Gastroesophageal sphincter (tissue), 4 donors: Measurements from ENCODE around the gene MCM9. TPM values are rescaled to one million over a fixed set of nuclear protein-coding genes. Genes with fewer than 3 reads are reported as not detected.

Experiments
- ATAC-seq: fragments of 150-250 bp; one replicate; pipeline ENCODE4 v1.9.1; 2016; ENCODE audit warnings: mild to moderate bottlenecking, moderate library complexity
- H3K27ac ChIP-seq, 4 donors: fragments of 200-600 bp; sonication (generic) in 3 of 4; 1 replicate in 3 of 4; 2 replicates in 1 of 4; pipeline ENCODE4 v1.5.1; 2016 to 2019
- H3K27me3 ChIP-seq: fragments of 200-600 bp; sonication (generic); one replicate; pipeline ENCODE4 v1.5.1; 2019
- H3K36me3 ChIP-seq, 2 donors: fragments of 200-600 bp; sonication (generic); one replicate each; pipeline ENCODE4 v1.5.1; 2019; ENCODE audit warnings: control low read depth in 1 of 2
- H3K4me1 ChIP-seq, 3 donors: fragments of 200-600 bp; sonication (generic); 1 replicate in 2 of 3; 2 replicates in 1 of 3; pipeline ENCODE4 v1.5.1; 2016 to 2019; ENCODE audit warnings: control low read depth in 2 of 3
- H3K4me3 ChIP-seq, 2 donors: fragments of 200-600 bp; sonication (generic); one replicate each; pipeline ENCODE4 v1.5.1; 2019; ENCODE audit warnings: mild to moderate bottlenecking in 1 of 2, moderate library complexity in 1 of 2
- H3K9me3 ChIP-seq, 3 donors: fragments of 200-600 bp; sonication (generic); one replicate each; pipeline ENCODE4 v1.5.1; 2017 to 2019; ENCODE audit warnings: control low read depth in 2 of 3
- EP300 ChIP-seq: sonication (generic); formaldehyde crosslinking; IDR thresholded peaks from one replicate; pipeline ENCODE4 v1.6.1; 2017; ENCODE audit warnings: antibody characterized with exemption, mild to moderate bottlenecking
- POLR2A ChIP-seq, 2 donors: fragments of 450-650 bp; IDR thresholded peaks; one replicate each; pipeline ENCODE4 v1.6.1; 2017; ENCODE audit warnings: antibody characterized with exemption in 2 of 2, mild to moderate bottlenecking in 2 of 2, moderate library complexity in 1 of 2
- POLR2AphosphoS5 ChIP-seq: sonication (generic); formaldehyde crosslinking; IDR thresholded peaks from one replicate; pipeline ENCODE4 v1.6.1; 2017; ENCODE audit warnings: antibody characterized with exemption
- WGBS, 2 donors: methylation state at CpG; one replicate each; pipeline ENCODE4 v1.1.5; 2018; ENCODE audit warnings: low coverage in 1 of 2; 5-methylcytosine and 5-hydroxymethylcytosine counted together
- total RNA-seq, 4 donors: library from RNA; depleted of rRNA; stranded (reverse); fragments of >200 nt; gene quantifications; one replicate each; pipeline ENCODE4 v1.1.0, GENCODE V29; 2016
- TF ChIP-seq, protein P1 (sequence below), 4 experiments: fragments of 200-600 bp in 2 of 4; fragments of 450-650 bp in 2 of 4; sonication (generic) in 1 of 4; IDR thresholded peaks; one replicate each; pipeline ENCODE4 v1.5.1; 2017 to 2019; ENCODE audit warnings: antibody characterized with exemption in 4 of 4, mild to moderate bottlenecking in 2 of 4, moderate library complexity in 2 of 4

The MCM9 gene
- total RNA-seq, 4 donors from 2014 or later, result 7.7 to 25.7 (median 16.8) TPM

DNA sequence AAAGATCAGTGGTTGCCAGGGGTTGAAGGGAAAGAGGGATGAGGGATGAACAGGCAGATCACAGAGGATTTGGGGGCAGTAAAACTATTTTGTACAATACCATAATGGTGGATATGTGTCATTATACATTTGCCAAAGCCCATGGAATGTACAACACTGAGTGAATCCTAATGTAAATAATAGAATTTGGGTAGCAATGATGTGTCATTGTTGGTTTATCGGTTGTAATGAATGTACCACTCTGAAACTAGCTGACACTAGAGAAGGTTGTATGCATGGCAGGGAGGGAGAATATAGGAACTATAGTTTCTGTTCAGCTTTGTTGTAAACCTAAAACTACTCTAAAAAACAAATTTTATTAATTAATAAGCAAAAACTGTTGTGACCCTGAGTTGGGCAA is 58.8 kb downstream of the MCM9 start:
- no peak for ATAC-seq
- H3K4me1 ChIP-seq, result no peaks in the 10 kb centered on the region
- H3K36me3 ChIP-seq, result no peaks in the 10 kb centered on the region
- H3K27ac ChIP-seq, result no peak overlapping the region
- WGBS, 2 donors, result 100% methylated on average over 1 of the region's 1 CpG
- H3K9me3 ChIP-seq, result no peaks in the 10 kb centered on the region
- no peaks in the 10 kb centered on the region for H3K27me3 ChIP-seq
- TF ChIP-seq POLR2AphosphoS5 (no peak), POLR2A (IDR thresholded peaks at IDR 0.05) (no peak), EP300 (no peak)
- TF ChIP-seq, protein P1, sequence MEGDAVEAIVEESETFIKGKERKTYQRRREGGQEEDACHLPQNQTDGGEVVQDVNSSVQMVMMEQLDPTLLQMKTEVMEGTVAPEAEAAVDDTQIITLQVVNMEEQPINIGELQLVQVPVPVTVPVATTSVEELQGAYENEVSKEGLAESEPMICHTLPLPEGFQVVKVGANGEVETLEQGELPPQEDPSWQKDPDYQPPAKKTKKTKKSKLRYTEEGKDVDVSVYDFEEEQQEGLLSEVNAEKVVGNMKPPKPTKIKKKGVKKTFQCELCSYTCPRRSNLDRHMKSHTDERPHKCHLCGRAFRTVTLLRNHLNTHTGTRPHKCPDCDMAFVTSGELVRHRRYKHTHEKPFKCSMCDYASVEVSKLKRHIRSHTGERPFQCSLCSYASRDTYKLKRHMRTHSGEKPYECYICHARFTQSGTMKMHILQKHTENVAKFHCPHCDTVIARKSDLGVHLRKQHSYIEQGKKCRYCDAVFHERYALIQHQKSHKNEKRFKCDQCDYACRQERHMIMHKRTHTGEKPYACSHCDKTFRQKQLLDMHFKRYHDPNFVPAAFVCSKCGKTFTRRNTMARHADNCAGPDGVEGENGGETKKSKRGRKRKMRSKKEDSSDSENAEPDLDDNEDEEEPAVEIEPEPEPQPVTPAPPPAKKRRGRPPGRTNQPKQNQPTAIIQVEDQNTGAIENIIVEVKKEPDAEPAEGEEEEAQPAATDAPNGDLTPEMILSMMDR (IDR thresholded peaks at IDR 0.05), result no peak
- H3K4me3 ChIP-seq, result no peak overlapping the region

DNA sequence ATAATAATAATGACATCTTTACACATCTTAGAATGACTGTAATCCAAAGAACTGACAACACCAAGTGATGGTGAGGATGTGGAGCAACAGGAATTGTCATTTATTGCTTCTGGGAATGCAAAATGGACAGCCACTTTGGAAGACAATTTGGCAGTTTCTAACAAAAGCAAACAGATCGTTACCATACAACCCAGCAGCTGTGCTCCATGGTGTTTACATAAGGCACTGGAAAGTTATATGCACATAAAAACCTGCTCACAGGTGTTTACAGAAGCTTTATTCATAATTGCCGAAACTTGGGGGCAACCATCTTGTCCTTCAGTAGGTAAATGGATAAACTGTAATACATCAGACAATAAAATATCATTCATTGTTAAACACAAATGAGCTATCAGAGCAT is 59.3 kb downstream of the MCM9 start:
- TF ChIP-seq POLR2A (IDR thresholded peaks at IDR 0.05) (no peak), EP300 (no peak), POLR2AphosphoS5 (no peak)
- TF ChIP-seq, protein P1 (IDR thresholded peaks at IDR 0.05), result no peak

DNA sequence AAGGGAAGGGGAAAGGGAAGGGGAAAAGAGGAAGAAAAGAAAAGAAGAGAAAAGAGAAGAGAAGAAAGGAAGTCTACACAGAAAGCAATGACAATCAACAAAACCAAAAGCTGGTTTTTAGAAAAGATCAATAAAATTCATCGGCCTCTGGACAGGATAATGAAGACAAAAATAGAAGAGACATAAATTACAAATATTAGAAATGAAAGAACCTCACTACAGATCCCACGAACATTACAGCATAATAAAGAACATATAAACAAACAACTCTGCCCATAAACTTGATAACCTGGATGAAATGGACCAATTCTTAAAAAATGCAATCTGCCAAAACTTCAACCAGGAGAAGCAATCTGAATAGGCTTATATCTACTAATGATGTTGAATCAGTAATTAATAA is 61.7 kb downstream of the MCM9 start:
- 94 to 95% methylated on average over 2 of the region's 2 CpGs for WGBS, 2 donors
- no peaks in the 10 kb centered on the region for H3K36me3 ChIP-seq

More for the DNA sequence above, 59.3 kb downstream of the MCM9 start:
- H3K9me3 ChIP-seq, result no peaks in the 10 kb centered on the region
- no peak overlapping the region for H3K27ac ChIP-seq
- 72 to 75% methylated on average over 2 of the region's 2 CpGs for WGBS, 2 donors
- no peaks in the 10 kb centered on the region for H3K36me3 ChIP-seq
- H3K27me3 ChIP-seq, result no peaks in the 10 kb centered on the region
- H3K4me3 ChIP-seq, result no peak overlapping the region
- ATAC-seq, result no peak
- no peaks in the 10 kb centered on the region for H3K4me1 ChIP-seq

DNA sequence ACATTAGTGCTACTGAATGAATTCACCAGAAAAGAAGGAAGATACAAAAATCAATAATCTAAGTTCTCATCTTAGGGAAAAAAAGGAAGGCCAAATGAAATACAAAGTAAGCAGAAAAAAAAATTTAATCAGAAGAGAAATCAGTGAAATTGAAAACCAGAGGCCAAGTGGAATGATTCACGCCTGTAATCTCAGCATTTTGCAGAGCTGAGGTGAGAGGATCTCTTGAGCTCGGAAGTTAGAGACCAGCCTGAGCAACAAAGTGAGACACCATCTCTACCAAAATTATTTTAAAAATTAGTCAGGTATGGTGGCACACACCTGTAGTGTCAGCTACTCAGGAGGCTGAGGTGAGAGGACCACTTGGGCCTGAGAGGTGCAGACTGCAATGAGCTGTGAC is 62.2 kb downstream of the MCM9 start:
- Histone ChIP-seq H3K4me3 (no peak overlapping the region), H3K27me3 (no peaks in the 10 kb centered on the region), H3K9me3 (no peaks in the 10 kb centered on the region), H3K36me3 (no peaks in the 10 kb centered on the region), H3K4me1 (no peaks in the 10 kb centered on the region), H3K27ac (no peak overlapping the region)
- 82 to 100% methylated on average over 2 of the region's 2 CpGs for WGBS, 2 donors
- TF ChIP-seq EP300, result no peak
- TF ChIP-seq, protein P1 (IDR thresholded peaks at IDR 0.05), result no peak
- no peak for TF ChIP-seq POLR2AphosphoS5
- TF ChIP-seq POLR2A (IDR thresholded peaks at IDR 0.05), result no peak
- ATAC-seq, result no peak

More for the DNA sequence above, 61.7 kb downstream of the MCM9 start:
- TF ChIP-seq POLR2AphosphoS5, result no peak
- no peak for TF ChIP-seq EP300
- TF ChIP-seq POLR2A (IDR thresholded peaks at IDR 0.05), result no peak
- TF ChIP-seq, protein P1 (IDR thresholded peaks at IDR 0.05), result no peak
- H3K4me1 ChIP-seq, result no peaks in the 10 kb centered on the region
- H3K27ac ChIP-seq, result no peak overlapping the region
- ATAC-seq, result no peak
- H3K4me3 ChIP-seq, result no peak overlapping the region
- no peaks in the 10 kb centered on the region for H3K9me3 ChIP-seq
- H3K27me3 ChIP-seq, result no peaks in the 10 kb centered on the region

DNA sequence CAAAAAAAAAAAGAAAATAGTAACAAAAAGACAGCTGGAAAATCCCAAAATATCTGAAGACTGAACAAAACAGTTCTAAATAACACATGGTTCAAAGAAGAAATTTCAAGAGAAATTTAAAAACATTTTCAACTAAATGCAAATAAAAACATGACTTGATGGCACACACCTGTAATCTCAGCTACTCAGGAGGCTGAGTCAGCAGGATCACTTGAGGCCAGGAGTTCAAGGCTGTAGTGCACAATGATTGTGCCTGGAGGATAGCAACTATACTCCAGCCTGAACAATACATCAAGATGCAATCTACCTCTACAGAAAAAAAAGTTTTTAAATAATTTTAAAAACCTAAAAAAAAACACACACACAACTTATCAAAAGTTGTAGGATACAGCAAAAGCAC is 62.6 kb downstream of the MCM9 start:
- Histone ChIP-seq H3K9me3 (no peaks in the 10 kb centered on the region), H3K36me3 (no peaks in the 10 kb centered on the region), H3K4me3 (no peak overlapping the region), H3K4me1 (no peaks in the 10 kb centered on the region), H3K27ac (no peak overlapping the region), H3K27me3 (no peaks in the 10 kb centered on the region)
- TF ChIP-seq POLR2A (IDR thresholded peaks at IDR 0.05), result no peak
- no peak for TF ChIP-seq EP300
- no peak for TF ChIP-seq POLR2AphosphoS5
- TF ChIP-seq, protein P1 (IDR thresholded peaks at IDR 0.05), result no peak
- no peak for ATAC-seq
